ENCODE results near the gene ID4.

The ID4 gene, protein sequence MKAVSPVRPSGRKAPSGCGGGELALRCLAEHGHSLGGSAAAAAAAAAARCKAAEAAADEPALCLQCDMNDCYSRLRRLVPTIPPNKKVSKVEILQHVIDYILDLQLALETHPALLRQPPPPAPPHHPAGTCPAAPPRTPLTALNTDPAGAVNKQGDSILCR

DNA sequence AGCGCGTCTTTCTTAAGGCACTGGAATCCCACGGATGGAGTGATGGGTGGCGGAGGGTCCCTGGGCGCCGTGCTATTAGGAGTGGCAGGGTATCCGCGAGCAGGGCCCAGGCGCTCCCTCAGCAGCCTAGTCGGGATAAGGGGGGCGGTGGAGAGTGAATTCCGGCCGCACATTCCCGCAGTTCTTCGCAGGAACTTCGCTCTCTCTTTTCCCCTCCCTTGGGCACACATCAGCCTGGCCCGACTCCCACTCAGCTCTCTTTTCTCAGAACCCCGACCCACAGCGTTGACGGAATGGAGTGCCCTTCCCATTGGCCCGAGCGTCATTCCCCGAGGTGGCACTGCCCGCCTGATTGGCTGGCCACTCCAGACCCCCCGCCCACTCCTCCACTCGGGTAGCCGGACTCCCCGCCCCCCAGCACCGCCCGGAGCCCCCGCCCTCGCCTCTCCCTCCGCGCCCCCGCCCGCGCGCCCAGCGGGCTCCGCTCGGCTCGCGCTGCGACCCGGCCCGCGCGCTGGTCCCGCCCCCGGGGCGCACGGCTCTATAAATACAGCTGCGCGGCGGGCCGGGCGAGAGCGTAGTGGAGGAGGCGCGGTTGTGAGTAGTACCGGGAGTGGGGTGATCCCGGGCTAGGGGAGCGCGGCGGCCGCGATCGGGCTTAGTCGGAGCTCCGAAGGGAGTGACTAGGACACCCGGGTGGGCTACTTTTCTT is at the start of gene ID4:
TSS of gene ID4 (plus strand) at position 572 of the 712 bp plus-strand sequence. CDS start 385 bp downstream, outside the sequence.
- peak; percentile 83 for DNase-seq (ENCODE audit: low spot score)

DNA sequence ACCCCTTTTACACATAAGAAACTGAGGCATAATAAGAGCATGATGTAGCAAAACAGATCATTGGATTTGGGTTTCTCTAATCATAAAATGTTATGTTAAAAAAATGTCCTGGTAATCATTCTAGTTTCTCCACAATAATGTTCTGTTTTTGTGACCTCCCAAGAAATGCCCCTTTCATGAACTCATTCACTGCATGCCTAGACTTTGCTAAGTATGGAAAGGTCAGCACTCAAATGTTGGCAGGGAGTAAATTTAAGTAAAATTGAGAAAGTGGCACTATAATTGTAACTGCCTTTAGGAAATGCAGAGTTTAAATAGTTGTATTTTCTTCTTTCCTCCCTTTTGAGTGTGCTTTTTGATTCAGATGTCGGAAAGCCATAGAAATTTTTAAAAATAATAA is 48.5 kb upstream of the ID4 start:
- no peak for DNase-seq (ENCODE audit: low spot score)

DNA sequence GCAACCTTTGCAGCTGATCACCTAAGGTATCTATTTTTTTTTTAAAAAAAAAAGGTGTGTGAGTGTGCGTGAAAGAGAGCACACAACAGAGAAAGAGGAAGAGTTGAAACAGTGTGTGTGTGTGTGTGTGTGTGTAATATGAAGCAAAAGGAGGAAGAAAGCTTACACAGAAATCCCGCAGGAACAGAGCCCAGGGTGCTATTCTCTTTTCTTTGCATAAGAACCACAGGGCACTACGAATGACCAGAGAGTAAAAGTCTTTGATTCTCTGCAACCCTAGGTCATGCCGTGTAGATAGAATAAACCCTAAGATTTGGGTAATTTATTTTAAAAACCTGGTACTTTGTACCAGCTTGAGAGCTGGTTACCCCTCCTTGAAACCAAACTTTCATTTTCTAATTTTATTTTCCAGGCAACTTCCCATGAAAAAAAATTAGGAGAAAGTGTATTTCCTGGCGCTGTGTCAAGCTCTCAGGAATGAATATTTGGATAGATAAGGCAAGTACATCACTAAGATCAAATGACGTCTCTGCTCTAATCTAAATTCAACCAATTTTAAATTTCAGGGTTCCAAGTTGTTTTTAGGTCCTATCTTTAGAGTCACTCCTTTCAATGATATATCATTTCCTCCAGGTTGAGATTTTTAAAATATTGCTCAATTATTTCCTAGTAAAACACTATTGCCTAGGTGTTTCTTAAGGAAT is 47.9 kb upstream of the ID4 start:
- no peak for DNase-seq (ENCODE audit: low spot score)

DNA sequence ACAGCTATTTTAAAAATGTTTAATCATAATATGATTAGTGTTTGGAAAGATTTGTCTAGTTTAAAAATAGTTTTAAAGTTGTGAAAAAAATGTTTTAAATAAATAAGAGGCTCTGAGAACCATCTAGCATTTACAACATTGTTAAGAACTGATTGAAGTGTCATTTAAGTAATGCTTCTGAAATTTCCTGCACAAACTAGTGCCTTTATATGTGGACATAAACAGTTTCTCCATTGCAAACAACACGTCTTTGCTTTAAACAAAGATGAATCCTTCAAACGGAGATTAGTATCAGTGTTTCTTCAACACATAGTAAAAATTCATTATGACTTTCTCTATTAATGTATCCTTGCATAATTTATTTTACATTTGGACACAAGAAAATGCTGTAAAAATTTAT is 45.9 kb upstream of the ID4 start:
- no peak for DNase-seq (ENCODE audit: low spot score)

DNA sequence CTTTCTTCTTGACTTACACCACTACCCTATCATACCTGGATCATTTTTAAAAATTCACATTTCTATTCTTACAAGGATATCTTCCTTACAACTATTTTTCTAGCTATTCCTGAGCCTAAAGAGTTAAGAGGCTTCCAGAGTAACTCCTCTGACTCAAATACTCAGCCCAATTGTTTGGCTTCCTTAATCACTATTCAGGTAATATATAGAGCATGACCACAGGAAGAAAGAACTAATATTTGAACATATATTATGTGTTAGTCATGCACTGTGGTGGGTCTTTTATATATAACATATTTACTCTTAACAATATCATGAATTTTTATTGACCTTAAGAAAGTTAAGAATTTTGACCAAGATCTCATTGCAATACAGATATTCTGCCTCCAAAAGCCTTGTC is 42.0 kb upstream of the ID4 start:
- DNase-seq (ENCODE audit: low spot score) = no peak

DNA sequence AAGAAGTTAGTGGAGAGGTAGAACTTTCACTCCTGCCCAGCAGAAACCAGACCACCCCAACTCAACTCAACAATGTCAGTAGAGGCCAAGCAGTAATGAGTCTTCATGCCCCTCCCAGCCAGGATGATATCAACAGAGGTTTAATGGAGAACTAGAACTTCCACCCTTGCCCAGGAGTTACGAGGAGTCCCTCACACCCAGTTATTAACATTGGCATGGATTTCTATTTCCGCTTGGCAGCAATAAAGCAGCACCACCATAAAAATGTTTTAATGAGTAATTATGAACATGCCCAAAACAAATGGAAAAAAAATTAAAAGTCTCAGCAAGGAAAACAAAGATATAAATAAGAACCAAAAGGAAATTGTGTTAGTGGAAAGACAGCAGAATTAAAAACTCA is 40.7 kb upstream of the ID4 start:
- DNase-seq (ENCODE audit: low spot score) = no peak

DNA sequence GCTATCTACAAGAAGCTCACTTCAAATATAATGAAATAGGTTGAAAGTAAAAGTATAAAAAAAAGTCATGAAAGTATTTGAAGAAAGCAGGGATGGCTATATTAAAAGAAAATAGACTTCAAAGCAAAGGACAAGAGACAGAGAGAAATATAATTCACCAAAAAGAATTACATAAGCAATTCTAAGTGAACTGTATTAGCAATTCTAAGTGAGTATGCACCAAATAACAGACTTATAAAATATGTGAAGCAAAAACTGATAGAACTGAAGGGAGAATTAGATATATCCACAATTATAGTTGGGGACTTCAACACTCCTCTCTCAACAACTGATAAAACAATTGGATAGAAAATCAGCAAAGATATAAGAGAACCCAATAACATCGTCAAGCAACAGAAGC is 38.8 kb upstream of the ID4 start:
- DNase-seq (ENCODE audit: low spot score) = no peak

DNA sequence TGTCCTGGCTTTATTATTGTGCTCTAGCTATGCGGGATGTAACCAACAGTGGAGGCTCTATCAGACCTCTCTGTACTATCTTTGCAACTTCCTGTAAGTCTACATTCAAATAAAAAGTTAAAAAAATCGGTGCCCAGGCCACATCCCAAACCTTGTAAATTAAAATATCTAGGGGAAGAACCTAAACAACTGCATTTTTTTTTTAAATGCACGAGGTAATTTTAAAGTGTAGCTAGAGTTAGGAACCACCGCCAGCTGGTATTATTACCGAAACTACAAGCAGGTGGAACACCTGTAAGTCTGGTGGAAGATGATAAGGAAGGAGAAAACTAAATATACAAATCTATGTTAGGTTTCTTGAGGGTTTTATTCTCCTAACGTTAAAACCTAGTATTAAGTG is 34.5 kb upstream of the ID4 start:
- DNase-seq (ENCODE audit: low spot score) = no peak

DNA sequence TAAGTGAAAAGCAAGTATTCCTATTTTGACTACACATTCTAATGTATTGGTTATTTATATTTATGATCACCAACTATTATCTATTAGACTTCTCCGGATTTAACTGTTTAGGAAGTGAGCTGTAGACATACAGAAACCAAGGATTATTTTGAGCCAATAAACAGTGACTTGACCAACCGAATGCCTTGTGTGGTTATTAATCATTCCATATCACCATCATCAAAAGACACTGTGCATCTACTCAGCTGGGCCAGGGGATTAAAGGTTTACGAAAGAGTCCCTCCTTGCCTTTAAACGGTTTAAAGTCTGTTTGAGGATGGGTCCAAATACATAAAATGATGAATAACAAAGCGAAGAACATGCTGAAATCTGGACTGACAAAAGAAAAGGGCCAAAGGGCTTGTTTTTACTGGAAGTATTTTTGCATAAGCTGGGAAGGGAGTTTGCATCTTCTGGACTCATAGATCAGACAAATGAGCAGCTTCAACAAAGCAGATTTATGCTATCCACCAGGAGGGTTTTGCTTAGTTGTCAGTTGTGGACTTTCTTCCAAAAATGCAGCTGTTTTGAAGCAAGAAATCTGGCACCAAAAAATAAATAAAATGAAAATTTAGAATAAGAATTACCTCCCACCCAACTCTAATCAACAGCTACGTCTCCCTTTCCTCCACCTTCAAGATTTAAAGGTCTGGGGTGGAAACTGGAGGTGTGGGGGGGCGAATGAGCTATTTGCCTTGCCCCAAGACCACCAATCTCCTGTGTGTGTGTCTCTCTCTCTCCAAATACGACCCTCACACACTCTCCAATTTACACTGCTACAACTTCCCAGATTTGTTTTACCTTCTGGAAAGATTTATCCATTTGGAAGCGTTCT is 33.6 kb upstream of the ID4 start:
- no peak for DNase-seq (ENCODE audit: low spot score)

DNA sequence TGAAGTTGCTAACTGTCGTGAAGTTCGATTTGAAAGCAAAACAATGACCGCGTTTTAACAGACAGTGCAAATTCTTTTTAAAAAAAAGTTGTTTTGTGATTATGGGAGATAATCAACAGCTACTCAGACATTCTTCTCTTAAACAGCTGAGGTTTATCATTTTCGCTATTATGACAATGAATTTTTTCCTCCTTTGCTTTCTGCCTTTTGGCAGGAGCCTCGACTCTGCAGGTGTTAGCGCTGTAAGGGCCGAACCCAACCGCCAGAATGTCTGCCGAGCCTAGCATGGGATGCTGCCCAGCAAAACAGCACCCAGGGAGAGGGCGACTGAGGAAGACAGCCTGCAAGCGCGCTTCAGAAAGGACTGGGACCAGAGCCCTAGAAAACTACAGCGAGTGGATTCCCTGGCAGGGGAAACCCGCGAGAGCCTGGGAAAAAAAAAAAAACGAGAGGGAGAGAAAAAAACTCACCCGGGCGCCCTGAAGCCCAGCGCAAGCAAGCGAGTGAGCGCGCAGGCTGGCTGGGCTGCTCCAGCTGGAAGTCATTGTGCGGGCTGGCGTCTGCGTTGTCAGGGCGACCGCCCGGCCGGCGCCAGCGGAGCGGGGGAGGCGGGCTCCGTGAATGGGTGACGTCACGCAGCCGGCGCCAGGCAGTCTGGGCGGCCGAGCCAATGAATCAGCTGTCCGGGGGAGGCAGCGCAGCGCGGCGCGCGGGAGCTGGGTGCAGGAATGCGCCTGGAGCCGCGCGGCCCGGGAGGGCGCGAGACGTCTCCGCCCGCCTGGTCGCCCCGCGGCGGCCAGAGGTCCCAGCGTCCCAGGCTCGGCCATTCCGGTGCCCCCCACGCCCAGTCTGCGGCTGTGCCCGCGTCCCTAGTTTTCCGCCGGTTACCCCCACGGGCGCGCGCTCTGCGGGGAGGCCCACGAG is 32.7 kb upstream of the ID4 start:
- peak; percentile 86 for DNase-seq (ENCODE audit: low spot score)

DNA sequence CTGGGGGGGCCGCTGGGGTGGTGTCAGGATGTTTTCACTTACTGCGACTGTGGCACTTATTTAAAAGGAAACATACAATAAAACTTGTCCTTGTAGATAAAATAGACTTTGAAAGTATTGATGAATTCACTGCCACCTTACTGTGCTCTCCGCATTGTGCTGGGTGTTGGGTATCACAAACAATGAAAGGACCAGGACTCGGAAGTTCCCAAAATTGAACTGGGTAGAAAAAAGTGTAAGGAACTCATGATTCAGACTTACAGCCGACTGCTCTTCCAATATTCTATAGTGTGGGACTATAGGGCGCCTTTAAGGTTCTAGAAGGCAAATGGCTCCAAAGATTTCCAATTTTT is 32.1 kb upstream of the ID4 start:
- no peak for DNase-seq (ENCODE audit: low spot score)

DNA sequence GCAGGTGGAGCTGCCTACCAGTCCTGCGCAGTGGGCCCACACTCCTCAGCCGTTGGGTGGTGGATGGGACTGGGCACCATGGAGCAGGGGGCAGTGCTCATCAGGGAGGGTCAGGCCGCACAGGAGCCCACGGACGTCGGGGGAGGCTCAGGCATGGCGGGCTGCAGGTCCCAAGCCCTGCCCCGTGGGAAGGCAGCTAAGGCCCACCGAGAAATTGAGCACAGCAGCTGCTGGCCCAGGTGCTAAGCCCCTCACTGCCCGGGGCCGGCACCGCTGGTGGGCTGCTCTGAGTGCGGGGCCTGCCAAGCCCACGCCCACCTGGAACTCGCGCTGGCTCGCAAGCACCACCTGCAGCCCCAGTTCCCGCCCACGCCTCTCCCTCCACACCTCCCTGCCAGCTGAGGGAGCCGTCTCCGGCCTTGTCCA is 30.2 kb upstream of the ID4 start:
- DNase-seq (ENCODE audit: low spot score) = no peak

DNA sequence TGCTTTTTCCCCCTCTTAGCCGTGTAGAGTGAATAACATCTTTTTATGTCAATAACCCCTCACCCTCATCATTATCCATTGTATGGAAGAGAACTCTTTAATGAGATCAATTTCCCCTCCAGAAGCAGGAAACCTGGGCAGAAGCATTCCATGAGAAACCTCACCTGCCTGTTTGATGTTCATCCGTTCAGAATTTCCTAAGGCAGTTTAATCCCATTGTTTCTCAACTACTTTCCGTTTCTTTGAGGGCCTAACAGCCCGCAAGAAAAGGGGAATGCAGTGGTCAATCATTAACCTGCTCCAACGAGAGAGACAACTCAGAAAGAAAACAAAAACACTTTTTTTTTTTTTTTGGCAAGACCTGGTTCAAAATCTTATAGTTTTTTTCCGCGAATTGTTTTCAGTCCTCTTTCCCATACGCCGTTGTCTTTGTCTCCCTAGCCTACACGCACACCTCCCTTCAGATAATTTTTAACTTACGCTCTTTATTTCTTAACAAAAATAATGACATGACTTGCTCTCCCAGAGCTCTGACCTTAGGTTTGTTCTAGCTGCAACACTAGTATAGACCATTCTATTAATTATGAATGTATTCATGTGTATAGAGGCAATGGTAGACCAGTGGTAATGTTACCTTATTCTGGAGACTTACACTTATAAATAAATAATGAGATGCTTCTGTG is 25.6 kb upstream of the ID4 start:
- DNase-seq (ENCODE audit: low spot score) = no peak

DNA sequence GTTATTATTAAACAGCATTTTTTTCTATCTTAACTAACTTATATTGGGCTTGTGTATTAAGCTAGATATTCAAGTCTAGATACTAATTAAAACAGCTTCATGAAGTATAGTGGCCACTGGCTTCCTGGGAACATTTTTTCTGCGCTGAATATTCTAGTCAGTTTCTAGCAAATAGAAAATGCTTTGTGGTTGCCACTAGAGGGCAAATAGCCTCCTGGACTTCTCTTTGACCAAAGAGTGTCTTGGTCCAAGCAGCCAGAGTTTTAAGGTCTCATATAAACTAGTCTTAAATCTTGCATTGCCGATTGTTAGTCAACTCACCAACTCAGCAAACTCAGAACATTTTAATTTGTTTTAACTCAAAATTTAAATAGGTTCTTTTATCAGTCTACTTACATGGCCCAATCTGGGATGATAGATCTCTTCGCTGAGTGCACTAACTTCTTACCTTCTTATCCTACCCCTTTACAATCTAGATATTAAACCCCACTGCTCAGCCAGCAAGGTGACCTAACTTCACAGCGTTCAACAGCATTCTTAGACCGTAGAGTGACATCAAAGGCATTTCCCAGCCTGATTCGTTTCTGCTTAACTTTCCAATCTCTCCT is 24.6 kb upstream of the ID4 start:
- peak; percentile 51 for DNase-seq (ENCODE audit: low spot score)

DNA sequence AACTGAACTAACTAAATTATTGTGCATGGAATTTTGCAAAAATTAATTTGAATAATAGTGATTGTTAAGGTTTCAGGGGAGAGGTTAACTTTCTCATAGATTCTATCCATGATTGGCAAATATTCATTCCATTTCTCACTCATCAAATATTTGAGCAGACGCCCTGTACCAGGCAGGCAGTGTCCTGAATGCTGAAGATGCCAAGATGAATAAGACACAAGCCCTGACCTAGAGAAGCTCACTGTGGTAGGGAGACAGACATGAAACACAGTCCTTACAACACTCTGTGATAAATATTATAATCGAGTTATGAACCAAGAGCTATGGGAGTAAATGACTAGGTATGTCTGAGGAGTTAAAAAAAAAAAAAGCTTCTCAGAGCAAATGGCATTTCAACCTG is 18.4 kb upstream of the ID4 start:
- DNase-seq (ENCODE audit: low spot score) = no peak

DNA sequence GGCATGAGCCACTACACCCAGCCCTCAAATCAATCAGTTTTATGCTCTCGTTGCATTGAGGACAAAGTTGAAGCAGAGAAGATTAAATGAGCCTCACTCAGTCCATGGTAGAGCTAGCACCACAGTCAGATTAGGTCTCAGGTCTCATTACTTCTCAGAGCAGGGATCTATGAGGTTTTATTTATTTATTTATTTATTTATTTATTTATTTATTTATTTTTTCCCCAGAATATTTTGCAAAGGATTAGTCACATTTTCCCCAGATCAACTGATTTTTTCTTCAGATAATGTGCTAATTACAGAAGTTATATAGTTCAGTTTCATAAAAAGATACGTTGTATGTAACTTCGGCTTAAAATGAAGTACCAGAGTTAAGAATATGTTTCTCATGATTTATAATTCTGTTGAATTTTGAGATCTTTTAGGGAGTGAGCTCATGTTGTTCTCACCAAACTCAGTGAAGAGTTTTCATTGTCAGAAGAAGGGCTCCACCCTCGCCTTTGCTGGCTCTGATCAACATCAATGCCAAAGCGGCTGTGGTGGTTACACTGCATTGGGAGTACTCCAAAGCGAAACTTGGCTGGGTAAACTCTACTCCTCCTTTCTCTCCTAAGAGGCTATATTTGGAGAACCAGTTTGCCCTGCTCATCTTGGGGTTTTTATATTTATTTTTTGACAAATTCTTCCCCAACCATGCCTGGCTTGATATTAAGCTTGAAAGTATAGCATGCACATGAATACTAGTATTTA is 12.9 kb upstream of the ID4 start:
- DNase-seq (ENCODE audit: low spot score) = no peak

DNA sequence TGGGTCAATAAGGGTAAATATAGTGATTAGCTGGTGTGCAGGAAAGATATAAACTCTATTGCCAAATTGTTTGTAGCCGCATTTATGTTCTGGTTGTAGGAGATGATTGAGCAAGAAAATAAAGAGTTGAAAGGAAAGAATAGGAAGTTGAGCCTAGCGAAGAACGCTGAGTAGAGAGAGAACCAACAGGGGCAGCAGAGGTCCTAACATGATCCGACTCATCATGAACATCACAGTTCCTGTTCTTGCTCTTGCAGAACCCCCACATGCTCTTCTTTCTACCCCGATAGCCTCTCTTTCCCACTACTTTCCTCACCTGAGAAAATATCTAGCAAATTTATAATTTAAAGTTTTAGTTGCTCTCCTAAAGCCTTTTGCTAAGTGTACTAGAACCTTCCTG is 9.9 kb upstream of the ID4 start:
- DNase-seq (ENCODE audit: low spot score) = no peak

DNA sequence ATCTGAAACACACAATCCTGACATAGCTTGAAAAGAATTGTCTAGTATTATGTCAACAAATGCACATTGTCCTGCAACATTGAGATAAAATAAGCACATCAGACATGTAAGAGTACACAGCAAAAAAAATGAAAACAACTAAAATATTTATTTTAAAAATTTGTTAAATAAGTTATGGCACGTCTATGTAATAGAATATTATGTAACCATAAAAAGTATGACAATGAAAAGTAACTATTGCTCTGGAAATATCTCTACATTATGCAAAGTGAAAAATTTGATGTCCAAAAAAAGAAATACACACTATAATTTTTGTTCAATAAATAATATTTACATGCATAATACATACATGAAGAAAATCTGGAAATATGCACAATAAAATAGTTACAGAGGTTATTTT is 9.3 kb upstream of the ID4 start:
- no peak for DNase-seq (ENCODE audit: low spot score)

DNA sequence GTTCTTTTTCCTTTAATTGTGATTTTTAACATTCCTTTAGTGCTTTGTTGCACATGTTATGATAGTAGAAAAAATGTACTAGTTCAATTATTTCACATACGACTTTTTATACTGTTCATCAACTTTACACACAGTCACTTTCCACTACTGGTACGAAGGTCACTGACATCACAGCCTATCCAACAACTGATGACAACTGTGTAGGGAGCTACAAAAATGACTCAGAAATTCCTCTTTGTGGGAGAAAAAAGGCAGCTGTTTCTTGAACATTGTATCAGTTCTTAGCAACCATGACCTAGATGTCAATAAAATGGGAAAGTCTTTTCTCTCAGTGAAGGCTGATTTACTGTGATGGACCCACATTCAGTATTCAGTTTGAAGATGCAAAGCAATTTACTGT is 7.0 kb upstream of the ID4 start:
- no peak for DNase-seq (ENCODE audit: low spot score)

DNA sequence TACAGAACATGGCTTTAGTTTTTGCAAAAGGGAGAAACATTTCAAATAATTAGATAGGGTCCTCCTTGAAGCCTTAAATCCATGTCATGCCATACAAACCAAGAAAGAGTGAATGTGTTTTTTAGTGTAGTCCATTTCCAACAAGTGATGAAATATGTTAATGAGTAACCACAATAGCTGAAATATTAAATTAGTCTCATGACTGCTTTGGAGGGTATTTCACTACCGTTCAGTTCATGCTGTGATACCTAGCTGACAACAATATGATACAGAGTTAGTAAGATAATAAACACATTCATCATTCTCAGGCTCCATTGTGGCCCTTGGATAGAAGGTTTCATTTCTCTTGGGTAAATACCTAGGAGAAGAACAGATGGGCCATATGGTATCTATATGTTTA is 5.8 kb upstream of the ID4 start:
- no peak for DNase-seq (ENCODE audit: low spot score)

All from COLO829 (cell line).